CD14-positive monocyte (primary cell): ENCODE measurements around the gene ALG6. TPM values are rescaled to one million over a fixed set of nuclear protein-coding genes. Genes with fewer than 3 reads are reported as not detected.

Experiments
- DNase-seq, 3 donors: peaks; one replicate each; pipeline ENCODE4 v3.0.0-alpha.2; 2011 to 2022
- H2AFZ ChIP-seq: 2 replicates; pipeline ENCODE4 v1.6.0; 2012; ENCODE audit warnings: mild to moderate bottlenecking, low read depth, low read length, inconsistent platforms; ENCODE audit not compliant: insufficient read depth, poor library complexity, severe bottlenecking
- H3K27ac ChIP-seq, 2 donors: 1 replicate in 1 of 2; 2 replicates in 1 of 2; pipeline ENCODE4 v1.5.1; 2012 to 2013; ENCODE audit warnings: low read length in 2 of 2, control low read depth in 1 of 2, inconsistent platforms in 1 of 2, low read depth in 1 of 2, mild to moderate bottlenecking in 1 of 2
- H3K27me3 ChIP-seq, 2 donors: one replicate each; pipeline versions ENCODE4 v1.6.0 to v1.6.1; 2011 to 2013; ENCODE audit warnings: low read length in 2 of 2; ENCODE audit not compliant: control insufficient read depth in 2 of 2, insufficient read depth in 2 of 2
- H3K36me3 ChIP-seq, 2 donors: replicated peaks in 1 of 2; 1 replicate in 1 of 2; 2 replicates in 1 of 2; pipeline versions ENCODE4 v1.5.1 to v1.6.1; 2012 to 2013; ENCODE audit warnings: low read length in 2 of 2, control low read depth in 1 of 2, inconsistent platforms in 1 of 2, mild to moderate bottlenecking in 1 of 2; ENCODE audit not compliant: insufficient read depth in 2 of 2, control insufficient read depth in 1 of 2
- H3K4me1 ChIP-seq, 2 donors: 1 replicate in 1 of 2; 2 replicates in 1 of 2; pipeline versions ENCODE4 v1.5.1 to v1.6.1; 2012 to 2013; ENCODE audit warnings: low read length in 2 of 2, control low read depth in 1 of 2, inconsistent platforms in 1 of 2, mild to moderate bottlenecking in 1 of 2, moderate library complexity in 1 of 2; ENCODE audit not compliant: insufficient read depth in 2 of 2, control insufficient read depth in 1 of 2
- H3K4me2 ChIP-seq: replicated peaks from 2 replicates; pipeline ENCODE3; 2012; ENCODE audit warnings: low read length, moderate library complexity, mild to moderate bottlenecking; ENCODE audit not compliant: poor library complexity, severe bottlenecking; ENCODE audit errors: extremely low read depth
- H3K4me3 ChIP-seq, 3 experiments: fragments of 200-600 bp in 1 of 3; sonication (generic) in 1 of 3; replicated peaks in 1 of 3; 1 replicate in 2 of 3; 2 replicates in 1 of 3; pipeline ENCODE4 v1.5.1; 2011 to 2013; ENCODE audit warnings: low read length in 3 of 3, mild to moderate bottlenecking in 3 of 3, control low read depth in 2 of 3, low read depth in 2 of 3, inconsistent platforms in 1 of 3, moderate library complexity in 1 of 3
- H3K79me2 ChIP-seq: 2 replicates; pipeline ENCODE4 v1.6.0; 2012; ENCODE audit warnings: mild to moderate bottlenecking, control low read depth, inconsistent platforms, low read length, moderate library complexity; ENCODE audit not compliant: insufficient read depth
- H3K9ac ChIP-seq: 2 replicates; pipeline ENCODE4 v1.6.0; 2017; ENCODE audit warnings: low read length, mild to moderate bottlenecking; ENCODE audit not compliant: insufficient read depth, poor library complexity, severe bottlenecking
- H3K9me3 ChIP-seq, 2 donors: replicated peaks in 1 of 2; 1 replicate in 1 of 2; 2 replicates in 1 of 2; pipeline versions ENCODE4 v1.5.1 to v1.6.1; 2012 to 2013; ENCODE audit warnings: low read length in 2 of 2, control low read depth in 1 of 2; ENCODE audit not compliant: control insufficient read depth in 1 of 2, insufficient read depth in 1 of 2
- H4K20me1 ChIP-seq: 2 replicates; pipeline ENCODE4 v1.6.0; 2012; ENCODE audit warnings: mild to moderate bottlenecking, low read length, control low read depth, moderate library complexity; ENCODE audit not compliant: insufficient read depth
- H3K27ac Mint-ChIP-seq, 7 donors: one replicate each; pipeline ENCODE4 v1.8.0; 2020; ENCODE audit warnings: mild to moderate bottlenecking in 7 of 7, mixed read lengths in 7 of 7, moderate library complexity in 6 of 7, inconsistent platforms in 2 of 7
- H3K27me3 Mint-ChIP-seq, 3 donors: one replicate each; pipeline ENCODE4 v1.8.0; 2021 to 2022; ENCODE audit warnings: low read depth in 3 of 3, mild to moderate bottlenecking in 3 of 3, mixed read lengths in 3 of 3, moderate library complexity in 3 of 3, inconsistent platforms in 1 of 3
- H3K36me3 Mint-ChIP-seq, 2 donors: one replicate each; pipeline ENCODE4 v1.8.0; 2020; ENCODE audit warnings: mixed read lengths in 2 of 2, inconsistent platforms in 1 of 2, mild to moderate bottlenecking in 1 of 2
- H3K4me1 Mint-ChIP-seq: one replicate; pipeline ENCODE4 v1.8.0; 2020; ENCODE audit warnings: mild to moderate bottlenecking, mixed read lengths
- H3K4me3 Mint-ChIP-seq, 2 donors: one replicate each; pipeline ENCODE4 v1.8.0; 2020; ENCODE audit warnings: mild to moderate bottlenecking in 2 of 2, mixed read lengths in 2 of 2, moderate library complexity in 1 of 2
- H3K9me3 Mint-ChIP-seq, 7 donors: one replicate each; pipeline ENCODE4 v1.8.0; 2020 to 2022; ENCODE audit warnings: mixed read lengths in 7 of 7, mild to moderate bottlenecking in 6 of 7, moderate library complexity in 6 of 7, inconsistent platforms in 2 of 7
- CTCF ChIP-seq: fragments of 200-600 bp; IDR thresholded peaks from one replicate; pipeline ENCODE4 v1.8.0; 2022; ENCODE audit warnings: antibody characterized with exemption, mild to moderate bottlenecking
- WGBS: methylation state at CpG from one replicate; pipeline ENCODE4 v1.1.5; 2013; ENCODE audit warnings: missing lambda C conversion rate; ENCODE audit not compliant: insufficient coverage; 5-methylcytosine and 5-hydroxymethylcytosine counted together
- intact Hi-C, 2 donors: fragments of 100-400 bp; cut with micrococcal nuclease; formaldehyde crosslinking; loops; one replicate each; pipeline versions ENCODE4 v1.15.0 to v1.15.1; 2023
- polyA plus RNA-seq, 3 donors: library from polyadenylated mRNA; depleted of rRNA in 1 of 3; unstranded in 2 of 3; stranded (reverse) in 1 of 3; fragments of 300-500 nt in 2 of 3; fragments of >200 nt in 1 of 3; fragmentation: Illumina TruSeq in 2 of 3; gene quantifications; 1 replicate in 2 of 3; 2 replicates in 1 of 3; pipeline ENCODE4 v1.2.3, GENCODE V29; 2012 to 2021

The ALG6 gene
- polyA plus RNA-seq, 3 donors: 9.3 to 24.7 (median 20.2) TPM

GRCh38 chr1:63450416-63450815, 83.0 kb downstream of the ALG6 start:
- Mint-ChIP-seq H3K4me3 (no peak overlapping the region), H3K36me3 (peaks cover 0 to 3% of the 10 kb centered on the region in 2 donors), H3K4me1 (no peaks in the 10 kb centered on the region), H3K27me3 (no peaks in the 10 kb centered on the region), H3K9me3 (no peaks in the 10 kb centered on the region), H3K27ac (no peak overlapping the region)
- Histone ChIP-seq H3K4me1 (no peaks in the 10 kb centered on the region), H3K4me3 (no peak overlapping the region), H3K4me2 (no peak overlapping the region), H3K27me3 (no peaks in the 10 kb centered on the region), H3K9ac (no peak overlapping the region), H4K20me1 (no peaks in the 10 kb centered on the region), H3K79me2 (no peaks in the 10 kb centered on the region), H3K27ac (no peak overlapping the region), H2AFZ (no peak overlapping the region), H3K36me3 (no peaks in the 10 kb centered on the region), H3K9me3 (no peaks in the 10 kb centered on the region)
- no peak for DNase-seq
- TF ChIP-seq CTCF: no peak
- no CpG with 5 or more reads among the region's 1 CpG for WGBS
- intact Hi-C loops: no loop called here

- Mint-ChIP-seq H3K27me3 (no peaks in the 10 kb centered on the region), H3K27ac (no peak overlapping the region), H3K9me3 (no peaks in the 10 kb centered on the region), H3K4me3 (no peak overlapping the region), H3K36me3 (peaks cover 5 to 7% of the 10 kb centered on the region in 2 donors), H3K4me1 (no peaks in the 10 kb centered on the region)
- Histone ChIP-seq H3K27me3 (no peaks in the 10 kb centered on the region), H3K36me3 (no peaks in the 10 kb centered on the region), H2AFZ (no peak overlapping the region), H3K9me3 (no peaks in the 10 kb centered on the region), H3K4me3 (no peak overlapping the region), H3K27ac (no peak overlapping the region), H3K79me2 (no peaks in the 10 kb centered on the region), H3K9ac (no peak overlapping the region), H3K4me2 (no peak overlapping the region), H4K20me1 (no peaks in the 10 kb centered on the region), H3K4me1 (no peaks in the 10 kb centered on the region)
- no peak for TF ChIP-seq CTCF
- no peak for DNase-seq
- intact Hi-C loops: no loop called here
- WGBS: no CpG with 5 or more reads among the region's 2 CpGs
Measured at GRCh38 chr1:63453232-63453631, 85.8 kb downstream of the ALG6 start.
